ENCODE results near the gene REN.

Gene REN

DNA sequence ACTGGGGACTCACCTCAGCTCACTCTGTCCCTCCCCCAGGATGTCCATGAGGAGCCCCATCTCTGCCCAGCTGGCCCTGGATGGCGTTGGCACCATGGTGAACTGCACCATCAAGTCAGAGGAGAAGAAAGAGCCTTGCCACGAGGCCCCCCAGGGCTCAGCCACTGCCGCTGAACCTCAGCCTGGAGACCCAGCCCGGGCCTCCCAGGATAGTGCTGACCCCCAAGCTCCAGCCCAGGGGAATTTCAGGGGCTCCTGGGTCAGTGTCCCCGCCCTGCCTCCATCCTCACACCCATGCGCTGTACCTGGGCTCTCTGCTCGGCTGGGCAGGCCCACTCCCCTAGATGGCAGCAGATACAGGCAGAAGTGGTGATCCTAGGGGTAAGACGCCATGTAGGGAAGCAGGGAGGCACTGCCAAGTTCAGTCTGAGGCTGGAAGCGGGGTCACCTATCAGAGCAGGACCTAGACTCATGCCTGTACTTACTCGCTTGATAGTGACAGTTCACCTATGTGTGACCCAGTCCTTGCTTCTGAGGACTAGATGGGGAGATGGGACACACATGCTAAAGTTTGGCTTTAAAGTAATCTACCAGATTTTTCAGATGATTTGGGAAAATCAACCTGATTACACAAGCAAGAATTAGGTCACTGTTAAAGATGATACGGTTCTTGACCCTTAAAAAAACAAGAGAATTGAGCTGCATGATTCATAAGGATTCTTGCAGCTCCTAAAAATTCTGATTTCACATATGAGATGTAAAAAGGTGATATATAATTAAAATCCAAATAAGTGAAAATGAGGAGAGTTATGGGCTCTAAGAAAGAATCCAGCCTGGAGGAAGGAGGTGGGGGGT is 53.0 kb downstream of the REN start:
- ChIA-PET CTCF (interaction anchor here (0.7 to 8.2 kb wide), 2 partner anchors 16 to 249 kb away, joined by 3 to 56 read pairs; no protein-coding TSS in a partner anchor), POLR2A (ENCODE audit: low non-redundant PET) (no interaction called here)
- no peak for DNase-seq (ENCODE audit: low spot score)
- no peak overlapping the region for H3K27ac ChIP-seq
- TF ChIP-seq, protein P1, sequence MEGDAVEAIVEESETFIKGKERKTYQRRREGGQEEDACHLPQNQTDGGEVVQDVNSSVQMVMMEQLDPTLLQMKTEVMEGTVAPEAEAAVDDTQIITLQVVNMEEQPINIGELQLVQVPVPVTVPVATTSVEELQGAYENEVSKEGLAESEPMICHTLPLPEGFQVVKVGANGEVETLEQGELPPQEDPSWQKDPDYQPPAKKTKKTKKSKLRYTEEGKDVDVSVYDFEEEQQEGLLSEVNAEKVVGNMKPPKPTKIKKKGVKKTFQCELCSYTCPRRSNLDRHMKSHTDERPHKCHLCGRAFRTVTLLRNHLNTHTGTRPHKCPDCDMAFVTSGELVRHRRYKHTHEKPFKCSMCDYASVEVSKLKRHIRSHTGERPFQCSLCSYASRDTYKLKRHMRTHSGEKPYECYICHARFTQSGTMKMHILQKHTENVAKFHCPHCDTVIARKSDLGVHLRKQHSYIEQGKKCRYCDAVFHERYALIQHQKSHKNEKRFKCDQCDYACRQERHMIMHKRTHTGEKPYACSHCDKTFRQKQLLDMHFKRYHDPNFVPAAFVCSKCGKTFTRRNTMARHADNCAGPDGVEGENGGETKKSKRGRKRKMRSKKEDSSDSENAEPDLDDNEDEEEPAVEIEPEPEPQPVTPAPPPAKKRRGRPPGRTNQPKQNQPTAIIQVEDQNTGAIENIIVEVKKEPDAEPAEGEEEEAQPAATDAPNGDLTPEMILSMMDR (conservative IDR thresholded peaks at IDR 0.05; ENCODE audit: low read depth): no peak

DNA sequence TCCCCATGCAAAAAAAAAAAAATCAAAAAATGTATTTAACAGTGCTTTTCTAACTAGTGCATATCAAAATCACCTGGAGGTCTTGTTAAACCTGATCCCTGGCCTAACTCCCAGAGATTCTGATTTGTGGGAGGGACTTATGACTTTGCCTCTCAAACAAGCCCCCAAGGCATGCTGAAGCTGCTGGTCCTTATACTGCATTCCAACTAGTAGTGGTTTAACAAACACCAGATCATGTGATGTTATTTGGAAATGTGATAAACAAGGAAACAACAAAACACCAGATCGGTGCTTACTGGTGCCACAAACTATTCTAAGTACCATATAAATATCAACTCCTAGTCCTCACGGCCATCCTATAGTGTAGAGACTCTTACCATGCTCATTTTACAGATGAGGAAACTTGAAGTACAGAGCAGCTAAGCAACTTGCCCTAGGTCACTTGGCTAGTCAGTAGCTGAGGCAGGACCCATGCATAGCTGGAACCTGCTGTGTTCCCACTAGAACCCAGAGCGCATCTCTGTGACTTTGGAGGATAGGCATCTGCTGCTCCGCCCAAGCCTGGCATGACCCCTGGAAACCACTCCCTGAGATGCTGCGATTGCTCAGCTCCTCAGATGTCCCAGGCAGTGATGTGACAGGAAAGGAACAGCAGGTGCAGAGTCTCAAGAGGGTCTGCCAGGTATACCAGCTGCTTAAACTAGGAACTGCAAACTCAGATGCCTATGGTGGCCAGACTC is 55.1 kb downstream of the REN start:
- no peak overlapping the region for H3K27ac ChIP-seq
- CTCF ChIA-PET: interaction anchor here (0.6 to 8.2 kb wide), 6 partner anchors 9 to 252 kb away, joined by 3 to 56 read pairs (median 4); no protein-coding TSS in a partner anchor
- TF ChIP-seq, protein P1 (conservative IDR thresholded peaks at IDR 0.05; ENCODE audit: low read depth): no peak
- no peak for DNase-seq (ENCODE audit: low spot score)
- POLR2A ChIA-PET (ENCODE audit: low non-redundant PET): no interaction called here

DNA sequence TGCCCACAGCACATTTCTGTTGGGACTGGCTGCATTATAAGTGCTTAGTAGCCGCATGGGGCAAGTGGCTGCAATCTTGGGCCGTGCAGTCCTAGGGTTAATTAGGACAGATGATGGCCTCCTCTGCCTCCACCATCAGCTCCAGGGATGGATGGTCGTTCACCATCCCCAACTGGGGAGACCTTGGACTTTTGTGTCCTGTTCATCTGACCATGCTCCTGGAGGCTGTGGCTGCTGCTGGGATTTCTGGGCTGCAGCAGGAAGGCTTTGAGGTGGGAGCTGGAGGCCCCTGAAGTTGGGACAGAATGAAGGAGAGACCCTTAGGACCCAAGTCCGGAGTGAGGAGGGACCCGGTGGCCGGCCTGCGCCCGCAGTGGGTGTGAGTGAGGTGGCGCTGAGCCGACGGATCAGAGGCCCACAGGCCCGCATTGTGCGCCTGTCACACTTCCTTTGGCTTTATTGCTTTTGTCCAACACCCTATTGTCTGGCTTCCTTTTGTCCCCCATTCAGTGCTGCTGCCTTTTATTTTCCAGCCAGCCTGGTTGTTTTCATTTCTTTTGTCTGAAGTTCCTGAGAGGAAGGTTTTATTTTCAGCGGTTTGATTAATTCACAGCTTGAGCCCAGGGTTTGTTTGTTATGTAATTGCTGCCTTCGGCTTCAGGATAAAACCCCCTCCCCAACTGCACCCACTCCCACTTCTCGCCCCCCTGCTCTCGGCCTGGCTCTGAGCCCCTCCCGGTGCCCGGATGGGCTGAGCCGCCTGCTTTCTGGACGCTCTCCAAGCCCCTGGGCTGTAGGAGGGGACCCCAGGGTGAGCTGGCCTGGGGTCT is 57.6 kb downstream of the REN start:
- TF ChIP-seq, protein P1 (conservative IDR thresholded peaks at IDR 0.05; ENCODE audit: low read depth): no peak
- no peak for DNase-seq (ENCODE audit: low spot score)
- POLR2A ChIA-PET (ENCODE audit: low non-redundant PET): no interaction called here
- CTCF ChIA-PET: interaction anchor here (1.2 to 2.0 kb wide), 2 partner anchors 20 to 237 kb away, joined by 3 to 7 read pairs; no protein-coding TSS in a partner anchor
- H3K27ac ChIP-seq: peak overlapping the region; percentile 13

DNA sequence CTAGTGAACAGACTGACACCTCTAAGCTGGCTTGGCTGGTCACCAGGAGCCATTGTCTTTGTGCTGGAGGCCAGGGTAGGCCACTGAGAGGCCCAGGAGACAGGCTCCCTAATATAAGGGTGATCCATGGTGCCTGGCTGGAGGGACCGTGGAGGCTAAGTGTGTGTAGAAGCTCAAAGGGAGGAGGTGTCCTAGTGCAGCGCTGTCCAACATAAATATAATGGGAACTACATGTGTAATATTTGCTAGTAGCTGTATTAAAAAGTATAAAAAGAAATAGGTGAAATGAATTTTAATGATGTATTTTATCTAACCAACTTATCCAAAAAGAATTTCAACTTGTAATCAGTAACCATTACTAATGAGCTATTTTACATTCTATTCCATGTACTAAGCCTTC is 58.2 kb downstream of the REN start:
- TF ChIP-seq, protein P1 (conservative IDR thresholded peaks at IDR 0.05; ENCODE audit: low read depth): no peak
- no peak overlapping the region for H3K27ac ChIP-seq
- ChIA-PET CTCF (interaction anchor here (0.6 to 2.0 kb wide), 3 partner anchors 21 to 1599 kb away, joined by 3 to 7 read pairs (median 3); no protein-coding TSS in a partner anchor), POLR2A (ENCODE audit: low non-redundant PET) (no interaction called here)
- no peak for DNase-seq (ENCODE audit: low spot score)

DNA sequence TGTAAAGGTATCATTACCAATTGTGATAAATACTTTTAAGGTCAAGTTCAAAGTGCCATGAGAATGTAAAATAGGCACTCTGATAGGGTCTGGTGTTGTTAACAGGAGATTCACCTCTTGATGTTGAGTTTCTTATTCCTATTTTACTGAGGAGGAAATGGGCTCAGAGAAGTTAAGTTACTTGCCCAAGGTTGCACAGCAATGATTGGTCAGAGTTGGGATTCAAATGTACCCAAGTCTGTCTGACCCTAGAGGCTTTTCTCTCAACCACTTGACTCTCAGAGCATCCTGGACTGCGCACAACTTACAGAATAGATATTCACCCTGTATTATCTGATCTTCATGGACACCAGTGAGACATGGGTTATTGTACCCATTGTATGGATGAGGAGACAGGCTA is 59.3 kb downstream of the REN start:
- ChIA-PET POLR2A (ENCODE audit: low non-redundant PET) (no interaction called here), CTCF (interaction anchor here (0.7 kb wide), 1 partner anchor 18 kb away, joined by 4 read pairs; no protein-coding TSS in a partner anchor)
- DNase-seq (ENCODE audit: low spot score): no peak
- TF ChIP-seq, protein P1 (conservative IDR thresholded peaks at IDR 0.05; ENCODE audit: low read depth): no peak
- H3K27ac ChIP-seq: no peak overlapping the region

All from RWPE1 (cell line).